Epithelial cell of prostate (primary cell): Measurements from ENCODE around the gene NT5C3A.
"Not testable (repeated sequence)": the region's sequence is repeated elsewhere in the genome, so short reads cannot be mapped to it uniquely, and the experiment has no call there.

ENCODE experiments used
- DNase-seq: peaks from one replicate; pipeline ENCODE4 v3.0.0-alpha.2; 2011; ENCODE audit warnings: low read depth, low spot score
- H3K27ac ChIP-seq: fragments of 450-650 bp; 2 replicates; pipeline ENCODE4 v1.5.1; 2017; ENCODE audit warnings: mild to moderate bottlenecking

Gene NT5C3A

DNA sequence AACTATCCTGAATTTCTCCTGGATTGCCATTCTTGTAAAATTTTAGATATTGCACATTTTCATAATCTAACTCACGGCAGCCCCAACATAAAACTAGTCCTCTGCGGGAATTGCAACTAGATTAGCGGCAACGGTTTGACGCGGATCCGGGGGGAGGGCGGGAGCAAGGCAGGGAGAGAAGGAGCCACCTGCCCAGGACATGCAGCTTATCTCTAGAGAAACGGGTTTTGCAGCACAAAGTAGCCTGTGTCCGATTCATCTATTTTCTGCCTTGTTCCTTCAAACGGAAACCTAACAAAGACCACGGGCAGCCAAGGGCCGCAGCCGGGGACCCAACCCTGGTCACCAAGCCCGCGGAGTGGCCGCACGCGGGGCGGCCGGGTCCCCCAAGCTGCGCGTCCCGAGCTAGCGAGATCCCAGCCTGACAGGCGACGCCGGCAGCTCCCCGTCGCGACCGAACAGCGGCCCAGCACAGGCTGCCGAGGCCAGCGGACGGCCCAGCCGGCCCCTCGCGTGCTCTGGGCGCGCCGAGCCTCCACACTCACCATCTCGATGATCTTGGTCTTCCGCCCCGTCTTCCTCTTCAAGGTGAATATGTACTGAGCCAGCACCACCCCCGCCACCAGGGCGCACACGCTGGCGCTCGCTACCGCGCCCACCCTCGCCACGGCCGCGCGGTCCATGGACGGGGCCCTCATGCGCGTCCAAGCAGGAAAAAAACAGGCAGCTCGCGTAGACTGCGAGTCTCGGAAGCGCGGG, at the start of gene NT5C3A:
Gene NT5C3A (minus strand): TSS at position 754 of the 759 bp plus-strand sequence. CDS start 71 bp downstream, at position 683.
- no peak for DNase-seq
- H3K27ac ChIP-seq = peak within 1 kb of the TSS; percentile 81

DNA sequence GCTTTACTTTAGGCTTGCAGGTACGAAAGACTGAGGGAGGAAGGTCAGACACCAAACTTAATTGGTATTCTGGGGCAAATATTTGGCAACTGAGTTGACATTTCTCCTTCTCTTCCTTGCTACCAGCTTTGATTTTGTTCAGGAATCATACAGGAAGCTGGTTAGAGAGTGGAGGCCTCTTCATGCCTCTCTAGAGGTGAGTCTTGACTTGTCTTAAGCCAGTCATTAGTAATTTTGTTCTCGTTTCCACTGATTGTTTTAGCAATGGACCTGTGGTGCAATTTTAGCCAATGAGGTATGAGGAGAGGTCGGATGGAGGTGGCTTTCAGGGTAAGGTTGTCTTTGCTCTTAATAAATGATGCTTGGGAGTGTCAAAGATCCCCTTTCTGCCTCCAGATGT, 49.0 kb upstream of the NT5C3A start:
- no peak for DNase-seq
- no peak overlapping the region for H3K27ac ChIP-seq

DNA sequence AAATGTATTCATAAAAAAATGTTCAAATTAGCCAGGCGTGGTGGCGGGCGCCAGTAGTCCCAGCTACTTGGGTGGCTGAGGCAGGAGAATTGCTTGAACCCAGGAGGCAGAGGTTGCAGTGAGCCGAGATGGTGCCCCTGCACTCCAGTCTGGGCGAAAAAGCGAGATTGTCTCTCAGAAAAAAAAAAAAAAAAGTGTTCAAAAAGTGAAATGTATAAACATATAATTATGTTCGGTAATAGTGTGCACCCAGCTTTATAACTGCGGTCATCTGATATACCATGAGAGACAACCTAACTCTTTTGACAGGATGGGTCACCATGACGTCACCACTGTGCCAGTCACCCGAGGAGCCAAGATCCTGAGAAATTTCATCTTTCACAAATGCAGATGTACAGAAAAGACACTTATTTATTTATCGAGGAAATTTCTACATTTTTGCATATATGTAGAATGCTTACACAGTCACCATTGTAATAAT, 47.2 kb upstream of the NT5C3A start:
- H3K27ac ChIP-seq = peak overlapping the region; percentile 62
- DNase-seq = no peak

DNA sequence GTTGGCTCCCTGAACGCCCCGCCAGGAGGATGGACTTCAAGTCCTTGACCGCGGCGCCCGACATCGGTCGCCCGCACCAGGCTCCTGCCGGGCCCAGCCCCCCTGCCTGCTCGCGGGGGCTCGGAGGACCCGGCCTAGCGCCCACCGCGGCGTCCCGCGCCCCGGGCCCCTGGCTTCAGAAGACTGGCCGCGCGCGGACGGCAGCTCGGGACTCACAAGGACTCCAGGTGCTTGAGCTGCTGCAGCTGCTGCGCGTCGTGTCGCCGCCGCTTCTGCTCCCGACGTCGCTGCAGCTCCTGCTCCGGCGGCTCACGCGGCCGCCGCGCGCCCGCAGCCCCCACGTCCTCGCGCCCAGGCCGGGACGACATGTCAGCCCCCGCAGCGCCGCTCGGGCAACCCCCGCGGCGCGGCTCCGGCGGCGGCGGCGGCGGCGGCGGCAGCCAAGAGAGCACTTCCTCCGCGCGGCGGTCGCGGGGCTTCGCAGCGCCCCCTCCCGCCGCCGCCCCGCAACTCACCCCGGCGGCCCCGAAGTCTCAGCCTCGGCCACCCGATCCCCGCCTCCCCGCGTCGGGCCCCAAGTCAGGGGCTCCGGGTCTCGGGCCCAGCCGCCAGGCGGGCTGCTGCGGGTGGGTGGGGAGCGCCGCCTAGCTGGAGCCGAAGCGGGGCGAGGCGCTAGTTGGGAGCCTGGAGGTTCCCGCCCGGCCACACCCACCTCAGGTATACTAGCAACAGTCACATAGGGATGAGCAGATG, 46.6 kb upstream of the NT5C3A start, which contains the start of gene RP9:
Gene RP9 (minus strand): TSS at position 400 of the 753 bp plus-strand sequence. CDS start 32 bp downstream, at position 368.
- no peak for DNase-seq
- H3K27ac ChIP-seq = peak within 1 kb of the TSS; percentile 62

DNA sequence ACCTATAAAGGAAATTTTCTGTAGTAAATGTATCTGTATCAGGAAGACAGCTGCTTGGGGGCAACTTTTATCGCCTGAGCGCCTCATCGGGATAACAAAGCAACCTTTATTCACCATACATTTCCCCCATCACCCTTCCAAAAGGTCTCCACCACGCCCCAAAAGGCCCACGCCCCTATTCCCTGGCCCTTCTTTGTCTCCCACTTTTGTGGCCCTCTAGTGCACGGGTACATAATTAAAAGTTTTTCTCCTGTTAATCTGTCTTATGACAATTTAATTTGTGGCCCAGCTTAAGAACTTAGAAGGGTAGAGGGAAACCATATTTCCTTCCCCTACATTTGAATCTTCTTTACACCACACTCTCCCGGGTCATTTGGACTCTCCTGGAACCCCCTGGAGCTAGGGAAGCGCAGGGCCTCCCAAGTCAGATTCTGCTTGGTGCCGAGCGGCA, 46.0 kb upstream of the NT5C3A start:
- no peak for DNase-seq
- H3K27ac ChIP-seq = peak overlapping the region; percentile 62

DNA sequence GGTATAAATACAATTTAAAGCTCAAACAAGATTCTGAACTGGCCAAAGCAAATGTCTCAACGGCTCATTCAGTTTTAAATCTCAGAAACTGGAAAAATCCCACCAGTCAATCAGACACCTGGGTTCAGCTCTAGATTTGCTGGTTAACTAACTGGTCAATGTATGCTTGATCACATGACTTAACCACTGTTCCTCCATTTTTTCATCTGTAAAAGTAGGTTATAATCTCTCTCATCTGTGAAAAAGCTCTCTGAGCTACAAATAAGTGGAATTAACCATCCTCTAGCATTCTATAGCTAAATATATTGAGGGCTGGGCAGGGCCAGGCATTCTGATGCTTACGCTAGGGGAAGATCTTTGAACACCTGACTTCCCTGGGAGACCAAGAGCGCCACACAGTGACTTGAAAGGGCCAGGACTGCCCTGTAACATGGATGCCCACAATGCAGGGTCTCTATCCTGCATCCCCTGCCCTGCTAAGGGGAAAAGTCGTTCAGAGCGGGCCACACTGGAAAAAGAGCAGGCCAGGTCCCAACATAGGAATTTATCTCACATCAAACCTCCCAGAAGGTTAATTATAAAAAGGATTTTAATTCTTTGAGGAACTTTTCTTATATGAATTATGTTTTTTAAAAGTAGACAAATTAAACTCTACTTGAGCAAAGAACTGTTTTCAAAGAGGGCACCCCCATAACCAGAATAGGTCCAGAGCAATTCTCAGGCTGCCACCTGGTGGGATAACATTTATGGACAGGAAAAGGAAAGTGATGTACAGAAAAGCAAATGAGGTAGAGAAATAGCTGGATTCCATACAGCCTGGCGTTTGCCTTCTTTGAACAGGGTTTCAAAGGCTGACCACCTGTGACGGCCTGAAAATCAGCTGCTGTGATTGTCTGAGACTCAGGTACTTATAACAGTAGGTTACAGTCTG, 44.8 kb upstream of the NT5C3A start:
- DNase-seq = no peak
- no peak overlapping the region for H3K27ac ChIP-seq

DNA sequence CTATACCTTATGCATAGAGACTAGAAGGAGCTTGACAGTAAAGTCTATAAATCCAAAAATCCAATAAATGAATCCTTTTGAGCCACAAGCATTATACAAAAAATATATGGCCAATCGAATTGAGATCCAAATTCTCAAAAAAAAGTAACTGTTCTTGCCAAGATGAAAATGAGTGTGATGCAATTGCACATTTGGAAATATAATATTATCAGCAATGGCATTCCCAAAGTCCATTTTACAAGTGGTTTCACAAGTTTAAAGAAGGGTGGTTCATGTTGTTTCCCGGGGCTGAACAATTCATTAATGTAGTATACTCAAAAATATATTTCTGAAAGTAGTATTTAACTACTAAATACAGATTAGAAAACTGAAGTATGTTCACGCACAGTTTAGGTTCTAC, 39.3 kb upstream of the NT5C3A start:
- no peak for DNase-seq
- H3K27ac ChIP-seq = no peak overlapping the region

DNA sequence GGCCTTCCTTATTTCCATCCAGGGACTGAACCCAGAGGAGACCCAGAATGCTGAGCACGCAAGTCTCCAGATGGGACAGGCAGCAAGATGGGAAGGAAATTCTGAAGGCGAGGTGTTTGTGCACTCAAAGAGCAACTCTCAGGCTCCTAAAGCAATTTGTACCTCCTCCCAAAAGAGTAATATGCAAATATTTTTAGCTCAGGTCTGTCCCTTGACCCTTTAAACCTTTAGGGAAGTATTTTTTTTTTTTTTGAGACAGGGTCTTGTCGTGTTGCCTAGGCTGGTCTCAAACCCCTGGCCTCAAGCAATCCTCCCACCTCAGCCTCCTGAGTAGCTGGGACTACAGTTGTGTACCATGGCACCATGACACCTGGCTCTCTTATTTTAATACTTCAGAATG, 38.2 kb upstream of the NT5C3A start:
- H3K27ac ChIP-seq = no peak overlapping the region
- DNase-seq = no peak

DNA sequence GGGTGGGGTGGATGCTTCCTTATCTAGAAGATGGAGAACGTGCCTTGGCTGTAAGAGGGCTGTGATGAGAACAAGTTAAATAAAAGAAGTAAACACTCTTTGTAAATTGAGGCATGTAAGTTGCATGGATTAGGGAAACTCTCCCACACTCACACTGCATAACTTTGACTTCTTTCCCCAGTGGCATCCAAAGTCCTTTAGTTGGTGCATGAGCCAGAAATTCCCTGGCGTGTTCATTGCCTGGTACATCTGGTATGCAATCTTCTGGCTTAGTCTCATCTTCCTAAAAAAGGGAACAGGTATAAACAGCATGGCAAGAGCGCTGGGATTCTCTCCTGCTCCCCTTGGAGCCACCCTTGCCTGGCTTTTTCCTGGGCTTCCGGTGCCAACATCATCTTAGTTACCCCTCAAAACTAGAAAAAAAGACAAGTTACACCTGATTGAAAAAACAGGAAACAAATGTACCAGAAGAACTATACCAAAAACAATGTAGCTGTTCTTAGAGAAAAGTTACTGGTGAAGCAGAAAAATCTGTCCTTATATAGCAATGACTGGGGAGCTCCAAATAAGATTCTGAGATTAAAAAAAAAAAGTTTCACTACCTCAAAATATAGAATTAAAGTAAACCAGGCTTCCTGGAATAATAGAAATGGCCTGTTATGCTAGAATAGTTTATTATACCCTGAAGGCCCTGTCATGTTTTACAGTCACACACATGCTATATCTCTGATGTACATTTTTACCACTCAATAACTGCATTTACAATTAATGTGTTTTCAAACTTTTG, 36.8 kb upstream of the NT5C3A start:
- H3K27ac ChIP-seq = no peak overlapping the region
- no peak for DNase-seq

DNA sequence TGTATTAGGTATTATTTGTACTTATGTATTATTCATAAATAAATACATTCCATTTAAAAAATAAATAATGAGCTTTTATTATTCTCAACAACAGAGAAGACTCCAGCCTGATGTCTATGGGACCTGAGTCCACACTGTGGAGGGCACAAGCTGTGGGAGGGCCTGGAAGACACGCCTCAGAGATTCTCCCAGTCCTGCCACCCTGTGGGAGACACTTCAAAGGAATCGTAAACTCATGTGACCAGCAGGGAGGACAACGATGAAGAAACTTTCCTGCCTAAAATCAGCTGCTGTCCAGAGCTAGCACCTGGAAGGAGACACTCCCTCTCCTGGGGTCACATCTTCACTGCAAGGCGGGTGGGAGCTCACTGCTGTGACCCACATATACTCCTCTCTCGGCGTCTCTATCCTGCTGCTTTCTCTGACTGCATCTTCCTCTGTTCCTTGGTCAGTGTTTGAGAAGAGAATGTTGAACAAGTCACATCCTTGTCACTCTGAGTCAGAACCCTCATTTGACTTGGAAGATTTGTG, 32.2 kb upstream of the NT5C3A start:
- DNase-seq, H3K27ac ChIP-seq: not testable (repeated sequence)

DNA sequence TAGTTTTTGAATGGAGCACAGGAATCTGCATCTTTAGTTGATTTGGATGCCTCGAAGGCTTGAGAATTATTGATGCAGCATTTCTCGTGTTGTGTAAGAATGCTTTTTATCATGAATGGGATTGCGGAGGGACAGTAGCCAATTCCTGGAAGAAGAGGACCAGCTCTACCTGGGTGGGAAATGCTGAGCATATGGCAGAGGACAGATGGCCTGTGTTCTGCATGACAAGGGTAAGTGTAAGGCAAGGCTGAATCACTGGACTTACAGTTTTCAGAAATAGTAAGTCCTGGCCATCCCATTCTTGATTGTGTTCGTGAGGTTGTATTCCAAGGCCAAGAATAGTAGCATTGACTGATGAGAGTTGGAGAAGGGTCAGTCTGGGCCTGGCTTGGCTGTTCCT, 30.7 kb upstream of the NT5C3A start:
- DNase-seq = no peak
- H3K27ac ChIP-seq = no peak overlapping the region

DNA sequence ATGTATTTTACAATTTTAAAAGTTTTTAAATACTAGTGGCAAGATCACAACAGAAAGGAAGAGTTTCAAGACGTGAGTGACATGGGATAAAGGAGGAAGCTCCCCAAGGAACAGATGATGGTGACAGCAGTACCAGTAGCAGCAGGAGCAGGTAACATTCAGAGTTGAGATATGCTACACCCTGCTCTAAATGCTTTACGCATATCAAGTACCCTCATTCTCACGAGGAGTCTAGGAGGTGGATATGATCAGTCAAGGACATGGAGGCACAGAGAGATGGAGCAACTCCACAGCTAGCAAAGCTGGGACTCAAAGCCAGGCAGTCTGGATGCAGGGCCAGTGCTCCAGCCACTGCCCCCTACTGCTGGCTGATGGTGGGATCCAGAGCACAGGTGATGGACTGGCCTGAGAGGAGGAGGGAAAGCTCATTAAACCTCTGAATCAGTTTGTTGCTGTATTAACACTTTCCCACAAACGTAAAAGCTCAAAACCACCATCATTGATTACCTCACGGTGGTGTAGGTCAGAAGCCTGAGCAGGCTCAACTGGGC, 29.1 kb upstream of the NT5C3A start:
- DNase-seq = no peak
- no peak overlapping the region for H3K27ac ChIP-seq

DNA sequence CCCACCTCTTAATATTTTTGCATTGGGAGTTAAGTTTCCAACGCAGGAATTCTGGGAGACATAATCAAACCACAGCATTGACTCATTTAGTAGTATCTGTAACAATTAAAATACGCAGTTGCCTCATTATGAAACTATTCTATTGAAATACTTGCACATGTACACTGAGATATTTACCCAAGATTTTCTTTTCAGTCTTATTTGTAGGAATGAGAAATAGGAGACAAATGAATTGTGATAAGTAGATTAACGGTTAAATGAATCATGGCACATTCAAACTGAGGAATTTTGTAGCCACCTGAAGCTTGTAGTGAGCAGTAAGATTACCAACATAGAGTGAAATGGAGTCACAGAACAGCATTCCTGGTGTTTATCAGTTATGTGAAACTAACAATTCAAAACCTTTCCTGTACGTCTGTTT, 28.5 kb upstream of the NT5C3A start:
- DNase-seq = no peak
- no peak overlapping the region for H3K27ac ChIP-seq

DNA sequence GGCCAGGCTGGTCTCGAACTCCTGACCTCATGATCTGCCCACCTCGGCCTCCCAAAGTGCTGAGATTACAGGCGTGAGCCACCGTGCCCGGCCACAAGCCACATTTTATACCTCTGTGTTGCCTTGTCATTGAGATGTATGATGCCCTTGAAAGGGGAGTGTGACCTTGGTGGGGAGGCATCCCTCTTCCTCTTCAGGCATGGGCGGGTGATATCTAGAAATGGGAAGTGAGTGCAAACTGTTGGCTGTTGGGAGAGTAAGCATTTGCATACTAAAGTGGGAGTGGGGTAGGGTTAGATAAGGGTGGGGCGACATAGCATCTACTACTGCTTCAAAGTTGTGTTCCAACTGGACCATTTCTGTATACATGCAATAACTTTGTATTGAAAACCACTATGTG, 26.6 kb upstream of the NT5C3A start:
- no peak overlapping the region for H3K27ac ChIP-seq
- DNase-seq = no peak

DNA sequence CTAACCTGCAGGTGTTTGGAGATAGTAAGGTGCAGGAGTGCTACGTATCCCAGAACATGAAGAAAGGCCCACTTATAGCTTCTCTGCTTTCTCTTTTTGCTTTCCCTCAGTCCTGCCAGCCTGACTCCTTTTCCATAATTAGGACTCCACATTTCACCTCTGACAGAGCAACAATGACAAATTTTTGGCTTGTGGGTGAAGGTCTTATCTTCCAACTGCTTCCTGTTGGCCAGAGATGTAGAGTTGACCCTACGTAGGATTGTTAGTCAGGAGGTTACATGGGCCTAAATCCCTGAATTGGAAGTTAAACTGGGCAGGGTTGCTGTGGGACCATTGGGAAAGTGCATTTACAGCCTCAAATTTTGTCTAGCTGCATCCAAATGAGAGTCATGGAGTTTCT, 25.3 kb upstream of the NT5C3A start:
- no peak for DNase-seq
- no peak overlapping the region for H3K27ac ChIP-seq

DNA sequence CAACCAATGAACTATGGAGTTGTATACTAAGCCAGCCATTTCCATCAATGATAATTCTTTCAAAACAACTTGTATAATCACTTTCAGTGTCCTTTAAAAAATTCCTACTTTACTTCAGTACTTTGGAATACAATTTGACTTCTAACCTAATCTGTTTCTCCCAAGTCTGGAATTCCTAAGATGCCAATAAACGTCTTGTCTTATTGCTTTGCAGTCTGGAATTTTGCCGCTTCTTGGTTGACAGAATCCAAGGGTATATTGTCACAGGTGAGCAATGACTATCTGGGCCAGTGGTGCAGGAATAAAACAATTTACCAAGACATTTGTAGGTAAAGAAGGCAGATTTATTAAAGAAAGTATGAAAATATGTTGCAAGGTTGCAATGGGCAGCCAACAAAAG, 24.8 kb upstream of the NT5C3A start:
- H3K27ac ChIP-seq = no peak overlapping the region
- DNase-seq = no peak

DNA sequence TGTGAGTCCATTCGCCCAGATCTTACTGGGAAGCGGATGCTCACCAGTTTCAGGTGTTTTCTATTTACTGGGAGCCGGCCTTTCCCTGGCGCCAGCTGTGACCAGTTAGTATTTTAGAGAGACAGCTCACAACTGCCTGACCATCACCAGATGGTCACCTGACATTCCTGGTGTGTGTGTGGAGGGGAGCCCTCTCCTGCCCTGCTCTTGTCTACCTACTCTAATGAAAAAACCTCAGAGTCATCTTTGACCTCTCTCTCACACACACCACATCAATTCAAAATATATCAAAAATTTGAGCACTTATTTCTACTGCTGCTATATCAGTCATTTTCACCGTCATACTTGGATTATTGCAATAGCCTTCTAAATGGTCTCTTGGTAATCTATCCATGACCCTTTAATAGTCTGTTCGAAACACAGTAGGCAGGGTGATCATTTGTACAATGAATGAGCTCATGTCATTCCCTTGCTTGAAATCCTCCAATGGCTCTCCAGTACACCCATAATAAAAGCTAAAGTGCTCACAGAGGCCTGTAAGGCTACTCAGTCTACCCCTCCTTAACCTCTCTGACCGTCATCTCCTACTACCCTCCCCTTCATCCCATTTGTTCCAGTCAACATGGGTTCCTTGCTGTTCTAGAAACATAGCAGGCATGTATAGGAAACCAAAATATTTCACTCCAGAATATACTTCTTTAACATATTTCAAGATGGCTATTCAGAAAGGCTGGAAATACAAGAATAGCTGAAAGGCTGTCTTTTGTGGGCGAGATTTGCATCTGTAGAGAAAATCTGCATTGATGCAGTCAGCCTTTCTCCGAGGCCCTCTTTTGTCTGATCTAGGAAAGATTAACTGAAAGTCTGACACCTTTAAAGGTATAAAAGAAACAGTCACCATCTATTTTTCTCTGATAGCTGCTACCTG, 17.5 kb upstream of the NT5C3A start:
- no peak overlapping the region for H3K27ac ChIP-seq
- no peak for DNase-seq

DNA sequence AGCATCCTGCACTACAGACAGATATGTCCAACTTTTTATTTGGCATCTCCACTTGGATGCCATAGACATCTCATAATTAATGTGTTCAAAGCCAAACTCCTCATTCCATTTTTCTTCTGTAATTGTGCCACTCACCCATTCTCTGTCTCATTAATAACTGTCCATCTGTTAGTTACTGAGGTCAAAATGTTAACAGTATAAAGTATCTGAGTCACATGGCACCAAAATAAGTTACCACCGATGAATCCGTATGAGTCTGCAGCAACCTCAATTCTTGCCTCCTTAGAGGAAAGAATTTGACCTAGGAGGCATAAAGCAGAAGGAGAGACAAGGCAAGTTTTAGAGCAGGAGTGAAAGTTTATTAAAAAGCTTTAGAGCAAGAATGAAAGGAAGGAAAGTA, 16.5 kb upstream of the NT5C3A start:
- no peak for DNase-seq
- H3K27ac ChIP-seq = no peak overlapping the region
